DND-41 (cell line): ENCODE results near the gene RCBTB2.

ENCODE experiments used
- ATAC-seq: fragments of 200-7000 bp; cut with Tn5 transposase; 3 replicates; pipeline ENCODE4 v1.9.1; 2021; ENCODE audit warnings: low read depth; ENCODE audit not compliant: insufficient read depth
- DNase-seq: peaks from one replicate; pipeline ENCODE4 v3.0.0-alpha.2; 2020
- H2AFZ ChIP-seq: 2 replicates; pipeline ENCODE4 v1.6.0; 2012; ENCODE audit warnings: low read depth, low read length
- H3K27ac ChIP-seq: 2 replicates; pipeline ENCODE4 v1.5.1; 2012; ENCODE audit warnings: low read length, inconsistent platforms
- H3K27me3 ChIP-seq: fragments of 200-600 bp; sonication (generic); 2 replicates; pipeline ENCODE4 v1.6.0; 2012; ENCODE audit warnings: low read length, mild to moderate bottlenecking, inconsistent platforms; ENCODE audit not compliant: insufficient read depth, poor library complexity
- H3K36me3 ChIP-seq: 2 replicates; pipeline ENCODE4 v1.5.1; 2012; ENCODE audit warnings: low read length, inconsistent platforms; ENCODE audit not compliant: insufficient read depth
- H3K4me1 ChIP-seq: 2 replicates; pipeline ENCODE4 v1.5.1; 2012; ENCODE audit warnings: mild to moderate bottlenecking, low read length; ENCODE audit not compliant: insufficient read depth
- H3K4me2 ChIP-seq: 2 replicates; pipeline ENCODE4 v1.6.0; 2012; ENCODE audit warnings: mild to moderate bottlenecking, moderate library complexity, low read length, inconsistent platforms; ENCODE audit not compliant: insufficient read depth
- H3K4me3 ChIP-seq, 2 experiments: fragments of 200-600 bp in 1 of 2; shearing (Covaris generic) in 1 of 2; 2 replicates each; pipeline ENCODE4 v1.5.1; 2012 to 2016; ENCODE audit warnings: inconsistent platforms in 2 of 2, low read length in 2 of 2, mild to moderate bottlenecking in 2 of 2, low read depth in 1 of 2, moderate library complexity in 1 of 2
- H3K79me2 ChIP-seq: 2 replicates; pipeline ENCODE4 v1.6.0; 2012; ENCODE audit warnings: low read length, inconsistent platforms; ENCODE audit not compliant: insufficient read depth
- H3K9ac ChIP-seq: 2 replicates; pipeline ENCODE4 v1.6.0; 2012; ENCODE audit warnings: low read depth, mild to moderate bottlenecking, inconsistent platforms, low read length, moderate library complexity
- H3K9me3 ChIP-seq: 2 replicates; pipeline ENCODE4 v1.5.1; 2012; ENCODE audit warnings: low read length, moderate library complexity, mild to moderate bottlenecking, inconsistent platforms; ENCODE audit not compliant: insufficient read depth, severe bottlenecking
- H4K20me1 ChIP-seq: 2 replicates; pipeline ENCODE4 v1.6.0; 2012; ENCODE audit warnings: low read length; ENCODE audit not compliant: insufficient read depth
- CTCF ChIP-seq: IDR thresholded peaks from 2 replicates; pipeline ENCODE4 v1.5.1; 2012; ENCODE audit warnings: borderline replicate concordance, low read length, moderate library complexity, mild to moderate bottlenecking; ENCODE audit not compliant: poor library complexity, severe bottlenecking; ENCODE audit errors: extremely low read depth
- EZH2 ChIP-seq: IDR thresholded peaks from 3 replicates; pipeline ENCODE4 v1.6.1; 2012; ENCODE audit warnings: borderline replicate concordance, low read depth, mild to moderate bottlenecking, moderate library complexity, low read length, inconsistent platforms; ENCODE audit not compliant: severe bottlenecking

The RCBTB2 gene

GRCh38 chr13:48573213-48574007 lies 40.5 kb upstream of the RCBTB2 start:
- H3K79me2 ChIP-seq: no peaks in the 10 kb centered on the region
- H3K9me3 ChIP-seq: no peaks in the 10 kb centered on the region
- peak overlapping the region; percentile 98 for H3K27ac ChIP-seq
- H3K4me2 ChIP-seq: no peak overlapping the region
- no peaks in the 10 kb centered on the region for H3K36me3 ChIP-seq
- no peak overlapping the region for H3K9ac ChIP-seq
- H4K20me1 ChIP-seq: no peaks in the 10 kb centered on the region
- no peak for DNase-seq
- H3K4me3 ChIP-seq: no peak overlapping the region
- ATAC-seq: no peak
- peaks cover 70% of the 10 kb centered on the region for H3K4me1 ChIP-seq
- no peaks in the 10 kb centered on the region for H3K27me3 ChIP-seq
- peak overlapping the region; percentile 28; the same call in 1 of the 2 replicates for H2AFZ ChIP-seq
- TF ChIP-seq EZH2: no peak
- no peak for TF ChIP-seq CTCF

DNA sequence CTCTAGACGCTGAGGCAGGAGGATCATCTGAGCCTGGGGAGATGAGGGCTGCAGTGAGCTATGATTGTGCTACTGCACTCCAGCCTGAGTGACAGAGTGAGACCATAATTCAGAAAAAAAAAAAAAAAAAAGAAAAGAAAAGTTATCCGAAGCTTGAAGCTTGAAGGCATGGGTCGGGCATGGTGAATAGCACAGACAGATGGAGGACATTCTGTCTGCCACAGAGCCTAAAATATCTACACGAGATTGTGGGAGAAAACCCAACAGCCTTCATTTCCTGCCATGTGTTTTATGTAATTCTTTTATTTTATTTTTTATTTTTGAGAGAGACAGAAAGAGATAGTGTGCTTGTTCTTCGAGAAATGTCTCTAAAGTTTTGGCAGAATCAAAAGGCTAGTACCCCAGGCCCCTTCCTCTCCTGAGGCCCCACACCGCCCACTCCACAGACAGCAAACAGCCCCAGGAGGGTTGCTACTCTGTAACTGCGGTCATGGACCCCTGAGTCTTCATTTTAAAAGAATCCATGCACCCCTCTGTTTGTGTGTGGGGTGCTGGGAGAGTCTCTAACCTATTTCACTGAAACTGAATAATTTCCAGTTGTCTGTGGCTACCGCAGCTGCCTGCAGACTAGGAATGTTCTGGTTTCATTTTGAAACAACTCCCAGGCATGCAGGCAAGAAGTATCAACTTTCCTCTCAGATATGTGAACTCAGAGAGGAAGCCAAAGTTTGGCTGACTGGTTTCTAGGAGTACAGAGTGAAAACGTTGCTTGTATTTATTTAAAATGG lies 38.4 kb upstream of the RCBTB2 start:
- peak overlapping the region; percentile 63 for H3K9ac ChIP-seq
- peak overlapping the region; percentile 70 for H2AFZ ChIP-seq
- no peaks in the 10 kb centered on the region for H3K9me3 ChIP-seq
- no peaks in the 10 kb centered on the region for H3K79me2 ChIP-seq
- TF ChIP-seq CTCF (no peak), EZH2 (no peak)
- H3K27ac ChIP-seq: peak overlapping the region; percentile 98
- H3K4me2 ChIP-seq: peak overlapping the region; percentile 69
- peak; percentile 83 for ATAC-seq
- H3K4me3 ChIP-seq: peak overlapping the region; percentile 18 to 46; a peak in 3 of 4 replicates
- no peaks in the 10 kb centered on the region for H3K27me3 ChIP-seq
- peak; percentile 71 for DNase-seq
- no peaks in the 10 kb centered on the region for H3K36me3 ChIP-seq
- peaks cover 58% of the 10 kb centered on the region for H3K4me1 ChIP-seq
- no peaks in the 10 kb centered on the region for H4K20me1 ChIP-seq

- Histone ChIP-seq H4K20me1 (no peaks in the 10 kb centered on the region), H3K4me3 (no peak overlapping the region), H2AFZ (peak overlapping the region; percentile 36; the same call in 1 of the 2 replicates), H3K9me3 (no peaks in the 10 kb centered on the region), H3K36me3 (no peaks in the 10 kb centered on the region), H3K4me2 (peak overlapping the region; percentile 69), H3K27ac (peak overlapping the region; percentile 98), H3K79me2 (no peaks in the 10 kb centered on the region), H3K4me1 (peaks cover 55% of the 10 kb centered on the region), H3K9ac (peak overlapping the region; percentile 63), H3K27me3 (no peaks in the 10 kb centered on the region)
- no peak for DNase-seq
- TF ChIP-seq CTCF (no peak), EZH2 (no peak)
- ATAC-seq: no peak
Observed at GRCh38 chr13:48570216-48570828, 37.4 kb upstream of the RCBTB2 start.
